Measurements from ENCODE around the gene SSC5D. TPM values are rescaled to one million over a fixed set of nuclear protein-coding genes. Genes with fewer than 3 reads are reported as not detected.
A peak's percentile ranks its signal among the peaks of the same experiment; 100 is the strongest.

SSC5D gene
- total RNA-seq (2014; rRNA removed; shearing (Covaris generic); ENCODE audit: low replicate concordance) = 1.0 TPM in 1 of 2 replicates, not detected in the other

- H3K9ac ChIP-seq (ENCODE audit: low read length) = peak within 1 kb of the TSS; percentile 29
- no peak within 1 kb of the TSS for H3K4me2 ChIP-seq (ENCODE audit: low read depth, low read length, poor library complexity, severe bottlenecking)
- peaks cover 9% of the 10 kb centered on the region; the same call in 1 of the 2 replicates for H4K20me1 ChIP-seq (ENCODE audit: insufficient read depth, low read depth, low read length)
- H3K27me3 ChIP-seq (ENCODE audit: low read length) = no peaks in the 10 kb centered on the region
- peak; percentile 50 for DNase-seq
- H2AFZ ChIP-seq (ENCODE audit: low read length) = no peak within 1 kb of the TSS
- no peak within 1 kb of the TSS for H3K27ac ChIP-seq (ENCODE audit: low read length)
- no peak within 1 kb of the TSS for H3K4me3 ChIP-seq (ENCODE audit: low read length)
- H3K9me3 ChIP-seq (ENCODE audit: low read length) = no peaks in the 10 kb centered on the region
- no peaks in the 10 kb centered on the region for H3K36me3 ChIP-seq (ENCODE audit: insufficient read depth, low read length)
- H3K79me2 ChIP-seq (ENCODE audit: low read length) = no peaks in the 10 kb centered on the region
- H3K9me2 ChIP-seq (replicated peaks; ENCODE audit: insufficient read depth, low read length) = no peaks in the 10 kb centered on the region
- H3K4me1 ChIP-seq (ENCODE audit: low read length) = peaks cover 31% of the 10 kb centered on the region
These were observed at the start of gene SSC5D for GRCh38 chr19:55487924-55488687. TSS of gene SSC5D (plus strand) at chr19:55488436. CDS start at chr19:55488590, 154 bp downstream.

GRCh38 chr19:55439052-55439451, 49.2 kb upstream of the SSC5D start:
- no peak overlapping the region for H3K4me3 ChIP-seq (ENCODE audit: low read length)
- no peaks in the 10 kb centered on the region; the same call in 1 of the 2 replicates for H3K9me3 ChIP-seq (ENCODE audit: low read length)
- no peaks in the 10 kb centered on the region for H3K79me2 ChIP-seq (ENCODE audit: low read length)
- no peak for DNase-seq
- no peaks in the 10 kb centered on the region for H4K20me1 ChIP-seq (ENCODE audit: insufficient read depth, low read depth, low read length)
- H3K9me2 ChIP-seq (replicated peaks; ENCODE audit: insufficient read depth, low read length) = no peaks in the 10 kb centered on the region
- no peak overlapping the region for H3K4me2 ChIP-seq (ENCODE audit: low read depth, low read length, poor library complexity, severe bottlenecking)
- no peaks in the 10 kb centered on the region for H3K27me3 ChIP-seq (ENCODE audit: low read length)
- no peaks in the 10 kb centered on the region for H3K4me1 ChIP-seq (ENCODE audit: low read length)
- no peak overlapping the region for H3K27ac ChIP-seq (ENCODE audit: low read length)
- no peak overlapping the region for H2AFZ ChIP-seq (ENCODE audit: low read length)
- H3K36me3 ChIP-seq (ENCODE audit: insufficient read depth, low read length) = no peaks in the 10 kb centered on the region
- no peak overlapping the region for H3K9ac ChIP-seq (ENCODE audit: low read length)

GRCh38 chr19:55440411-55441105, 47.7 kb upstream of the SSC5D start:
- Histone ChIP-seq H3K36me3 (ENCODE audit: insufficient read depth, low read length) (no peaks in the 10 kb centered on the region), H2AFZ (ENCODE audit: low read length) (no peak overlapping the region), H3K4me1 (ENCODE audit: low read length) (no peaks in the 10 kb centered on the region), H3K27ac (ENCODE audit: low read length) (no peak overlapping the region), H3K9me3 (ENCODE audit: low read length) (no peaks in the 10 kb centered on the region), H3K27me3 (ENCODE audit: low read length) (no peaks in the 10 kb centered on the region), H3K4me3 (ENCODE audit: low read length) (no peak overlapping the region), H3K9ac (ENCODE audit: low read length) (no peak overlapping the region), H3K9me2 (replicated peaks; ENCODE audit: insufficient read depth, low read length) (no peaks in the 10 kb centered on the region), H3K79me2 (ENCODE audit: low read length) (no peaks in the 10 kb centered on the region), H3K4me2 (ENCODE audit: low read depth, low read length, poor library complexity, severe bottlenecking) (no peak overlapping the region), H4K20me1 (ENCODE audit: insufficient read depth, low read depth, low read length) (no peaks in the 10 kb centered on the region)
- no peak for DNase-seq

- no peaks in the 10 kb centered on the region for H3K27me3 ChIP-seq (ENCODE audit: low read length)
- H3K36me3 ChIP-seq (ENCODE audit: insufficient read depth, low read length) = no peaks in the 10 kb centered on the region
- no peaks in the 10 kb centered on the region for H3K4me1 ChIP-seq (ENCODE audit: low read length)
- H3K4me2 ChIP-seq (ENCODE audit: low read depth, low read length, poor library complexity, severe bottlenecking) = no peak overlapping the region
- no peak overlapping the region for H2AFZ ChIP-seq (ENCODE audit: low read length)
- no peak for DNase-seq
- H3K9me2 ChIP-seq (replicated peaks; ENCODE audit: insufficient read depth, low read length) = no peaks in the 10 kb centered on the region
- H3K27ac ChIP-seq (ENCODE audit: low read length) = no peak overlapping the region
- no peaks in the 10 kb centered on the region for H3K79me2 ChIP-seq (ENCODE audit: low read length)
- no peak overlapping the region for H3K4me3 ChIP-seq (ENCODE audit: low read length)
- H3K9ac ChIP-seq (ENCODE audit: low read length) = no peak overlapping the region
- no peaks in the 10 kb centered on the region for H3K9me3 ChIP-seq (ENCODE audit: low read length)
- no peaks in the 10 kb centered on the region for H4K20me1 ChIP-seq (ENCODE audit: insufficient read depth, low read depth, low read length)
These were observed 46.9 kb upstream of the SSC5D start for GRCh38 chr19:55441319-55441691.

GRCh38 chr19:55441692-55442321, 46.4 kb upstream of the SSC5D start:
- no peak overlapping the region for H2AFZ ChIP-seq (ENCODE audit: low read length)
- H3K27me3 ChIP-seq (ENCODE audit: low read length) = no peaks in the 10 kb centered on the region
- no peaks in the 10 kb centered on the region for H3K9me2 ChIP-seq (replicated peaks; ENCODE audit: insufficient read depth, low read length)
- no peaks in the 10 kb centered on the region for H3K9me3 ChIP-seq (ENCODE audit: low read length)
- H3K4me3 ChIP-seq (ENCODE audit: low read length) = no peak overlapping the region
- no peaks in the 10 kb centered on the region for H4K20me1 ChIP-seq (ENCODE audit: insufficient read depth, low read depth, low read length)
- H3K9ac ChIP-seq (ENCODE audit: low read length) = no peak overlapping the region
- no peak overlapping the region for H3K27ac ChIP-seq (ENCODE audit: low read length)
- H3K36me3 ChIP-seq (ENCODE audit: insufficient read depth, low read length) = no peaks in the 10 kb centered on the region
- no peaks in the 10 kb centered on the region for H3K79me2 ChIP-seq (ENCODE audit: low read length)
- no peak overlapping the region for H3K4me2 ChIP-seq (ENCODE audit: low read depth, low read length, poor library complexity, severe bottlenecking)
- no peaks in the 10 kb centered on the region for H3K4me1 ChIP-seq (ENCODE audit: low read length)
- DNase-seq = no peak

GRCh38 chr19:55442372-55442961, 45.8 kb upstream of the SSC5D start:
- no peaks in the 10 kb centered on the region for H3K4me1 ChIP-seq (ENCODE audit: low read length)
- no peak overlapping the region for H3K27ac ChIP-seq (ENCODE audit: low read length)
- H2AFZ ChIP-seq (ENCODE audit: low read length) = no peak overlapping the region
- no peak overlapping the region for H3K4me2 ChIP-seq (ENCODE audit: low read depth, low read length, poor library complexity, severe bottlenecking)
- H3K27me3 ChIP-seq (ENCODE audit: low read length) = no peaks in the 10 kb centered on the region
- no peaks in the 10 kb centered on the region for H3K9me3 ChIP-seq (ENCODE audit: low read length)
- no peaks in the 10 kb centered on the region for H3K79me2 ChIP-seq (ENCODE audit: low read length)
- no peak for DNase-seq
- no peak overlapping the region for H3K4me3 ChIP-seq (ENCODE audit: low read length)
- H3K9me2 ChIP-seq (replicated peaks; ENCODE audit: insufficient read depth, low read length) = no peaks in the 10 kb centered on the region
- no peak overlapping the region for H3K9ac ChIP-seq (ENCODE audit: low read length)
- no peaks in the 10 kb centered on the region for H3K36me3 ChIP-seq (ENCODE audit: insufficient read depth, low read length)
- no peaks in the 10 kb centered on the region for H4K20me1 ChIP-seq (ENCODE audit: insufficient read depth, low read depth, low read length)

- Histone ChIP-seq H4K20me1 (ENCODE audit: insufficient read depth, low read depth, low read length) (no peaks in the 10 kb centered on the region), H3K4me1 (ENCODE audit: low read length) (no peaks in the 10 kb centered on the region), H2AFZ (ENCODE audit: low read length) (no peak within 1 kb of the TSS), H3K9me3 (ENCODE audit: low read length) (no peaks in the 10 kb centered on the region), H3K36me3 (ENCODE audit: insufficient read depth, low read length) (no peaks in the 10 kb centered on the region), H3K9ac (ENCODE audit: low read length) (no peak within 1 kb of the TSS), H3K9me2 (replicated peaks; ENCODE audit: insufficient read depth, low read length) (no peaks in the 10 kb centered on the region), H3K4me3 (ENCODE audit: low read length) (no peak within 1 kb of the TSS), H3K4me2 (ENCODE audit: low read depth, low read length, poor library complexity, severe bottlenecking) (no peak within 1 kb of the TSS), H3K79me2 (ENCODE audit: low read length) (no peaks in the 10 kb centered on the region), H3K27me3 (ENCODE audit: low read length) (no peaks in the 10 kb centered on the region), H3K27ac (ENCODE audit: low read length) (no peak within 1 kb of the TSS)
- DNase-seq = no peak
These were observed 45.0 kb upstream of the SSC5D start, which contains the start of gene SHISA7 for GRCh38 chr19:55443045-55443823. TSS of gene SHISA7 (minus strand) at chr19:55443300. CDS start at chr19:55442863, 437 bp downstream.
